Raji (cell line): ENCODE results near the gene LCN12.

Experiments used
- POLR2A ChIP-seq: IDR thresholded peaks from 2 replicates; pipeline ENCODE4 v1.6.1; 2011; ENCODE audit warnings: low read depth, low read length, control low read depth; ENCODE audit not compliant: insufficient read depth

LCN12 gene, protein sequence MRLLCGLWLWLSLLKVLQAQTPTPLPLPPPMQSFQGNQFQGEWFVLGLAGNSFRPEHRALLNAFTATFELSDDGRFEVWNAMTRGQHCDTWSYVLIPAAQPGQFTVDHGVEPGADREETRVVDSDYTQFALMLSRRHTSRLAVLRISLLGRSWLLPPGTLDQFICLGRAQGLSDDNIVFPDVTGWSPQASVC

DNA sequence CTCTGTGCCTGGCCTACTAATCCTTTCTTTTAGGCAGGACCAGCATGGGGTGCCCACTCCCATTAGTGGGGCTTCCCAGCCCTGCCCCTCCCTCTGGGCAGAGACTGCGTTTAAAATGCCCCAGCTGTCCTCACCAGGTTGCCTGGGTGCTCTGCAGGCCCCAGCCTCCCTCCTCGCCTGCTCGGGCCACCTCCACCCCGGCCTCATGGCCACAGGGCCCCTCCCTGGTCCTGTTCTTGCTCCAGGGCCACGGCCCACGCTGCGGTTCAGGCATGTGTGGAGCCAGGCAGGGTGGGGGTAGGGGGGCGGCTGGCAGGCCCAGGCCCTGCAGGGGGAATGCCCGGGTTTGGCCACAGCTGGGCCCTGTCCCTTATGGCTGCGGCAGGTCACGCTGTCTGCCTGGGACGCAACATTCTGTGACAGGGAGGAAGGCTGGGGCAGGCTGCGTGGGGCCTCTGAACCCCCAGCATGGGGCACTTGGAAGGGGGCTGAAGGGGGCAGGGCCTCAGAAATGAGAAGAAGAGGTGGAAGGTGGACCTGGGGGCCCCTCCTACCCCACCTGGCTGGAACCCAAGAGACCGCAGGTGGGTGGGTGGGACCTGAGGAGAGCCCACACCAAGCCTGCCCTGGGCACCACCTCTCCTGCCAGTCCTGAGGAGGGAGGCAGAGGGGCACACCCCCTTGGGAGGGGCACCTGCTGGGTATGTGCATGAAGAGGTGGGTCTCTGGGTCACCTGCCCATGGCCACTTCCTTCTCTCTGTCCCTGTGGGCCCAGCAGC is at the start of gene LCN12:
LCN12 (plus strand) TSS at position 733 of the 780 bp plus-strand sequence. CDS start 55 bp downstream, outside the sequence.
- TF ChIP-seq POLR2A = no peak

DNA sequence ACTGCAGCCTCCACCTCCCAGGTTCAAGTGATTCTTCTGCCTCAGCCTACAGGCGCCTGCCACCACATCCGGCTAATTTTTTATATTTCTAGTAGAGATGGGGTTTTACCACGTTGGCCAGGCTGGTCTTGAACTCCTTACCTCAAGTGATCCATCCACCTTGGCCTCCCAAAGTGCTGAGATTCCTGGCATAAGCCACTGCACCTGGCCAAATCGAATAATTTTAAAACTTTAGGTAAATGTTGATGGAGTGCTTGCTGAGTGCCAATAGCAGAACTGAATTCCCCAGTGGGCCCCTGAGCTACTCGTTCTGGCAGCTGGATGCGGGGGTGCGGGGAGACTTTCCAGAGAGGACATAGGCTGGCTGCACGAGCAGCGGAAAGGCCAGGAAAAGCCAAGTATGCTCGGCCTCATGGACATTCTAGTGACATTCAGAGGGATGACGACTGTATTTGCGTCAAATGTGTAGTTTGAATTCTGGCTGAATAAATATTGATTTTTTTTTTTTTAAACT is 49.0 kb upstream of the LCN12 start:
- no peak for TF ChIP-seq POLR2A

DNA sequence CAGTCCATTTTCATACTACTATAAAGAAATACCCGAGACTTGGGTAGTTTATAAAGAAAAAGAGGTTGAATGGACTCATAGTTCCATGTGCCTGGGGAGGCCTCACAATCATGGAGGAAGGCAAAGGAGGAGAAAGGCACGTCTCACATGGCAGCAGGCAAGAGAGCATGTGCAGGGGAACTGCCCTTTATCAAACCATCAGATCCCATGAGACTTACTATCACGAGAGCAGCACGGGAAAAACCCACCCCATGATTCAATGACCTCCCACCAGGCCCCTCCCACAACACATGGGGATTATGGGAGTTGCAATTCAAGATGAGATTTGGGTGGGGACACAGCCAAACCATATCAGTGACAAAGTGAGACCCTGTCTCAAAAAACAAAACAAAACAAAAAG is 45.8 kb upstream of the LCN12 start:
- TF ChIP-seq POLR2A = no peak

DNA sequence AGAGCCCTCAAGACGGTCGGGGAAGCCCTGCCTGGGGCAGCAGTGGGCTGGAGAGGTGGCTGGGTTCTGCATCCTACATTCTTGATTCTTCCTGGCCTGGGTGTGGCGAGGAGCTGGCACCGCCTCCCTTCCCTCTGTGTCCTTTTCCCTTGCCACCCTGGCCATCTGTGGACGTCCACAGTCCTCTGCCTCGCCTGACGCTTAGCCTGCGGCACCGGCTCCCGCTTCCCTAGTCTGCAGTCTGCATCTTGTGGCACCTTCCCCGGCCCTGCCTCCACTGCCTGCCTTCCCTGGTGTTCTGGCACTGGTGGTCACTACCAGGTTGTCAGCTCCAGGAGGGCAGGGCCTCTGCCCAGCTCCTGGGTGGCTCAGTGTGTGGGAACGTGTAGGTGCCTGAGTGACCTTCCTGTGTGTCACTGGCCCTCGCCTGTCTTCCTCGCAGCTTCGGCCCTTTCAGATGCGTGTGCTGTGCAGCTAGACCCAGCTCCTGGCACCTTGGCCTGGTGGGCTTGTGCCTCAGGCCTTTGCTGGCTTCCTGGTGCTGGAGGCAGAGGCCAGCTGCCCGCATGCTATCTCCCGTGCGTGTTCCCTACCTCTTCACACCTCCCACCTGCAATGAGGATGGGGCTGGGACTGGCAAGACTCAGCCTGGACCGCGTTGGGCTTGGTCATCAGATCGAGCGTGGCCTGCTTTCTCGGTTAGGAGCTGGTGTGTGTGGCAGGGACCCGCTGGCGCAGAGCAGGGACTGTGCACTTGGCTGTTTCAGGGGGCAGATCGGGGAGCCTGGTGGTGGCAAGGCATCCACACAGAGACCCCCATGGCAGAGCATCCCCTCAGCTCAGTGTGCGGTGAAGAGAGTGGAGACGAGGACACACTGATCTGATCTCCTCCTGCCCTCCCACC is 44.8 kb upstream of the LCN12 start:
- no peak for TF ChIP-seq POLR2A

DNA sequence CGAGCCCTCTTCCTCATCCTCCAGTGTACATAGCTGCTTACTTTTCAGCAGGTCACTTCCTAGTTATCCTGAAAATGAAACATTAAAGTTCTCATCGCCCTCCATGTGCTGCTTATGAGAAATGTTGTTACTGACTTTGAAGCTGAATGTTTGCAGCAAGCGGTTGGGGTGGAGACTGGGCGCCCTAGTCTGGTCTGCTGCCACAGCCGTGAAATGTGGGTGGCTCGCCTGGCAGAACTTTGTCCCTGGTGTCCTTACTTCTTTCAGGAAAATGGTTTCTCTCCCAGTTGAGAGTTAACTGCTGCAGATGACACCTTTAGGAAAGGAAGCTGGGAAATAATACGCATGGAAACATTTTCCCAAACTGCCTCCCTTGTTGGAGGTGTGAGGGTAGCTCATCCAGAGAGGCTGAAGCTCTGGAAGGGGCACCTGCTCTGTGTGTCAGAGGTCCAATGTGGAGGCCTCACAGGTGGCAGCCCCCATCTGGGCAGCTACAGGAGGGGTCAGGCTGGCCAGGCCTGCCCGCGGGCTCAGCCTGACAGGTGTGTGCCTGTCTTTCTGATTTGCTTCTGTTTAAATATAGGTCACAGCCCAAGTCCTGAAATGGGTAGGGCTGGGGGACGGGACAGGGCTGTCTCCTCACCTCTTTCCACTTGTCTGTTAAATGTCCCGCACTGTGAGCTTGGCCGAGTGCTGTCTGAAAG is 41.7 kb upstream of the LCN12 start:
- no peak for TF ChIP-seq POLR2A

DNA sequence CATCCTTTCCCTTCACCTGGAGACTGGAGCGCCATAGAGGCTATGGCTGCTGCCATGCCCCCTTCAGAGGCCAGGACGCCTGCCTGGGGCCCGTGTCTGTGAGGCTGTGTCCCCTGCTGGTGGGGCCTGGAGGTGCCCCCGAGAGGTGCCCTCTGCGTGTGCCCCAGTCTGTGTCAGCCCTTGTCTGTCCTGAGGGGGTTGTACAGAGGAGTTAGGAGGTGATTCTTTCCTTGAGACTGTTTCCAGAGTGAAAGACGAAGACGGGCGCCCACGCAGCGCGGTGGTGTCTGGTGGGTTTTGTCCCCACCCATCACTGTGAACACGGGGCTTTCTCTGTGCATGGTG is 41.2 kb upstream of the LCN12 start:
- TF ChIP-seq POLR2A = no peak

DNA sequence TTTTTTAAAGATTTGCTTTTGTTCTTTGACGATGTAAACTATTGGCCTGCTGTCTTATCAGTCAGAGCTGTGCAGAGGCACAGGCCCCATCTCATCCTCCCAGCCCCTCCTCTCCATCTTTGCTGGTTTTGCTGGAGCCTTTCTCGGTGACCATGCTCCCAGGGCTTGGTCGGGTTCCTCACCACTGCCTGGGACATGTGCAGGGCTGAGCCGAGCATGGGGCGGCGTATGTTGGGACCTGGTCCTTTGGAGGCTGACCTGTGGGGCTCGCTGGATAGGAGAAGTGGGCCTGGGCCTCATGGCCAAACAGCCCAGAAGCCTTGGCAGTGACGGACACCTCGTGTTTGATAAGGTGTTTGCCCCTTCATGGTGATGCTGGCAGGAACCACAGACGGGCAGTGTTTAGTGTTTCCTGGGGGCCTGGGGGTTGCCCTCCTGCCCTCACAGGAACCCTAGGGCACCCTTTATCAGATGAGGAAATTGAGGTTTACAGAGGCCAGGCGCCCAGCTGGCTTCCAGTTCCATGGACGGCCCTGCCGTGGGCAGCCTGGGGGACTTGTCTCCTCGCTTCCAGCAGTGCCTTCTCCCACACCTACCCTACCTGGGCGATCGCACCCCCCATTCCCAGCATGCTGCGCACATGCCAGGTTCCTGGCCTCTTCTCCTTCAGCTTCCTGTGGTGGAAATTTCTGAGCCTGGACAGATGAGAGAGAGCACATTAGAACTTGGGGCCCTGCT is 38.2 kb upstream of the LCN12 start:
- TF ChIP-seq POLR2A = no peak

DNA sequence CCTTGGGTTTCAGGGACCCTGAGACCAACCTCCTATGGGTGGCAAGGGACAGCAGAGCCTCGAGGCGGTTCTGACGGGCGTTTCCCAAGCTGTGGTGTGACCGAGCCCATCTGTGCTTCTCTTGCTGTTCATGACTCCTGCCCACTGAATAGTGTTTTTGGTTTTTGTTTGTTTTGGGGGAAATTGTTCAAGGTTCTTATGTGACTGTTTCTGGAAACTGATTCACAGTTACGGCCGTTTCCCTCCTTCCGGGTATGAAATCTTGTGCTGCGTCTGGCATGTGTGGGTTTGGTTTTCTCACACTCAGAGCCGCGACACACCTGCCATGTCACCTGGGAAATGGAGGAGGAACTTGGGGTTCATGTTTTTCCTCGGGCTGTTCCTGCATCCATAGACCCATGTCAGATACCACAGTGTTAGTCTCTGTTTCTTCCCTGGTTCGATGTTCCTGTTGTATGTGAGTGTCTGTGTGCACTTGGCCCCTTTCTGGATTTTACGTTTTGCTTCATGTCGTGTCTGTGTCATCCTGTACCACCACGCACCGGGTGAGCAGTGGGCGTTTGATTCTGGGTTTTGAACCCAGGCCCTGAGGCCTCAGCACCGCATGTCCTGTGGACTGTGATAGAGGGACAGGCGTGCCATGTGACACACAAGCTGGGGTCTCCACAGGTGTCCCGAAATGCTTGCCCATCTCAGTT is 36.3 kb upstream of the LCN12 start:
- TF ChIP-seq POLR2A = no peak

DNA sequence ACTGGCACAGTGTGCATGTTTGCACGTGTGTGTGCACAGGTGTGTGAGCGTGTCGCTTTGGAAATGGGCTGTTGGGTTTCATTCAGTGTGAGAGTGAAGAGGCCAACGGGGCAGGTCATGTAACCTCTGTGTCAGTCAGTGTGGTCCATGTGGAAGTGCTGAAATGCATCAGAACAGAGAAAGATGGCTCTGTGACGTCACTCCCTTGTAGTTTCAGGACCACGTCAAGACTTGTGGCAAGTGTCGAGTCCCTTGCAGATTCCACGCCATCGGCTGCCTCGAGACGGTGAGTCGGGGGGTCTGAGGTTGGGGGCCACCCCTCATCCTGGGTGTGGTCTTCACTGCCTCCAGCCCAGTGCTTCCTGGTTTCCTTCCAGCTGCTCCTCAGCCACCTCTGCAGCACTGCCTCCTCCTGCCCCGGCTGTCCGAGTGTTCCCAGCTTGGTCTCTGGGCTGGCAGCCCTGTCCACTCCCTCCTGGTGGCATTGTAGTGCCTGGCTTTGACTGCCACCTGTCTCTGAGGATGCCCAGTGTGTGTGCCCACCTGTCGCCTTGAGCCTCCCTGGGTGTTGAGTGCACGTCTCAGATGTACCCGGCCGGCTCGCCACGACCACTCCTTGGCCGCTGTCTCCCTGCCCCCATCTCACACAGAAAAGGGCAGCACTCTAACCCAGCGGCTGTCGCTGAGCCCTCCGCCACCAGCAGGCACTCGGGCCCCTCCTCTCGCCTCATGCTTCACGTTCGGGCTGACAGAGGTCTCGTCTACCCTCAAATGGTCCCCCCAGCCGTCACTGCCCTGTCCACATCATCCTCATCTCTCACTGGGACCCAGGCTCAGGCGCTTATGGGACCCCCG is 35.5 kb upstream of the LCN12 start:
- no peak for TF ChIP-seq POLR2A

DNA sequence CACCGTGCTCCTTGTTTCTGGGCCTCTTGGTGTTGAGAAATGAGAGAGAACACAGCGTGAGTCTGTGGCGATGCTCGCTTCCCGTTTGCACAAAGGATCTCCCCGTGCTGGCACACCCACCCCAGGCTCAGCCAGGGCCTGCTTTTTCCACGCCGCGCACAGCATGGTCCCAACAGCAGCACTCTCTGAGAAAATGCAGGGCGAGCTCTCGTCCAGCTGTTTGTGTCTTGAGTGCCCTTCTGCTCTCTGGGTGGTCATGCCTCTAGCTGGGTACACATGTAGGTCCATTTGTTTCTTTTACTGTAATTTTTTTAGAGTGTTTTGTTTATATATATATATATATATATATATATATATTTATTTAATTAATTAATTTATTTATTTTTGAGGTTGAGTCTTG is 34.2 kb upstream of the LCN12 start:
- no peak for TF ChIP-seq POLR2A

DNA sequence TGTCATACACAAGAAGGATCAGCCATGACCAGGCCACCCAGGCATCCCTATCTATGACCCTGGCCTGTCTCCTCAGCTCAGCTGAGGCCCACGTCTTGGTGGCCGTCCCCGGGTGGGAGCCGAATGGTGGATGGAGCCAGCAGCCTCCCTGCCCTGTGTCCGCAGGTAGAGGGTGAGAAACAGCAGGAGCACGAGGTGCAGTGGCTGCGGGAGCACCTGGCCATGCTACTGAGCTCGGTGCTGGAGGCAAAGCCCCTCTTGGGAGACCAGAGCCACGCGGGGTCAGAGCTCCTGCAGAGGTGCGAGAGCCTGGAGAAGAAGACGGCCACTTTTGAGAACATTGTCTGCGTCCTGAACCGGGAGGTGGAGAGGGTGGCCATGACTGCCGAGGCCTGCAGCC is 32.0 kb upstream of the LCN12 start:
- no peak for TF ChIP-seq POLR2A

DNA sequence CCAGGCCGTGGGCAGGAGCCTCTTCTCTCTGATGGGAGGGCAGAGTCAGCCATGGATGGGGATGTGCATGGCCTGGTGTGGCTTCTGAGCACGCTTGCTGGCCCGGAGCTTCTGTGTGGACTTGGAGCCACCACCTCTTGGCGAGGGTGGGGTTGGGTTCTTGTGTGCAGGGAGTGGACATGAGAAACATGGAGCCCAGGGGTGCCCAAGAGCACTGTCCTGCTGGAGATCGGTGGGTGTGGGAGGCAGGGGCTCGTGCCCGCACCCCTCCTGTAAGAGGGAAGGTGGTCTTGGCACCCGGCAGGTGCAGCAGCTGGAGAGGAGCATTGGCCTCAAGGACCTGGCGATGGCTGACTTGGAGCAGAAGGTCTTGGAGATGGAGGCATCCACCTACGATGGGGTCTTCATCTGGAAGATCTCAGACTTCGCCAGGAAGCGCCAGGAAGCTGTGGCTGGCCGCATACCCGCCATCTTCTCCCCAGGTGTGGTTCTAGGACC is 31.3 kb upstream of the LCN12 start:
- TF ChIP-seq POLR2A = no peak

DNA sequence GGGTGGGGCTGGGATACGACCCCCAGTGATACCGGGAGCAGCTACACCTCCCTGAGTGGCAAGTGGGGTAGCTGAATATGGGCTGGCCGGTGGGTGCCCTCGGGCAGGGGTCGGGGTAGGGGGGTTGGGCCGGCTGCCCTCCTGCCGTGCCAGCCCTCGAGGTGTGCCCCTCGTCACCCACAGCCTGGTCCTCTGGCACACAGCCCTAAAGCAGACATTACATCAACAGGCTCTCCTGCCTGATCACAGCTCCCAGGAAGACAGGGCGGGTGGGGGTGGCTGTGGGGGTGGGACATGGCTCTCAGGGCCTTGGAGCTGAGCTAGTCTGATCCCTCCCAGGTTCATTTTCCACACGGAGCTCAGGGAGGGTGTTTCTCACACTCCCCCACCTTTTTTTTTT is 30.8 kb upstream of the LCN12 start:
- TF ChIP-seq POLR2A = no peak
